HG02678 (cell line): ENCODE data around the gene IL1RAP.
"Not testable (repeated sequence)": the region's sequence is repeated elsewhere in the genome, so short reads cannot be mapped to it uniquely, and the experiment has no call there.

Source experiments
- ATAC-seq: cut with Tn5 transposase; IDR thresholded peaks from one replicate; pipeline ENCODE4 v1.9.1; 2021; ENCODE audit warnings: mild to moderate bottlenecking, moderate library complexity; ENCODE audit not compliant: unreplicated experiment

IL1RAP gene

GRCh38 chr3:190506271-190506670 lies 7.6 kb upstream of the IL1RAP start:
- no peak for ATAC-seq

- ATAC-seq: no peak
These were observed 1.2 kb upstream of the IL1RAP start for GRCh38 chr3:190512666-190513065.

- no peak for ATAC-seq
These were observed 698 bp downstream of the IL1RAP start for GRCh38 chr3:190514413-190515153.

GRCh38 chr3:190516416-190516815 lies 2.5 kb downstream of the IL1RAP start:
- no peak for ATAC-seq

GRCh38 chr3:190517687-190518086 lies 3.8 kb downstream of the IL1RAP start:
- no peak for ATAC-seq

GRCh38 chr3:190518531-190518930 lies 4.6 kb downstream of the IL1RAP start:
- not testable (repeated sequence) for ATAC-seq

- ATAC-seq: no peak
These were observed 6.0 kb downstream of the IL1RAP start for GRCh38 chr3:190519886-190520285.

GRCh38 chr3:190521998-190522397 lies 8.1 kb downstream of the IL1RAP start:
- ATAC-seq: no peak

GRCh38 chr3:190522621-190523222 lies 8.8 kb downstream of the IL1RAP start:
- ATAC-seq: no peak

GRCh38 chr3:190524942-190525341 lies 11.1 kb downstream of the IL1RAP start:
- ATAC-seq: no peak

- no peak for ATAC-seq
These were observed 11.7 kb downstream of the IL1RAP start for GRCh38 chr3:190525634-190526033.

- no peak for ATAC-seq
These were observed 13.2 kb downstream of the IL1RAP start for GRCh38 chr3:190526787-190527762.

- no peak for ATAC-seq
These were observed 14.8 kb downstream of the IL1RAP start for GRCh38 chr3:190528706-190529105.

GRCh38 chr3:190531406-190531805 lies 17.5 kb downstream of the IL1RAP start:
- ATAC-seq: no peak

- ATAC-seq: no peak
These were observed 18.9 kb downstream of the IL1RAP start for GRCh38 chr3:190532731-190533203.

GRCh38 chr3:190533511-190534281 lies 19.8 kb downstream of the IL1RAP start:
- no peak for ATAC-seq

- no peak for ATAC-seq
These were observed 20.5 kb downstream of the IL1RAP start for GRCh38 chr3:190534386-190534785.

- ATAC-seq: no peak
These were observed 21.1 kb downstream of the IL1RAP start for GRCh38 chr3:190534986-190535385.

- ATAC-seq: no peak
These were observed 23.3 kb downstream of the IL1RAP start for GRCh38 chr3:190537146-190537545.

- ATAC-seq: no peak
These were observed 24.4 kb downstream of the IL1RAP start for GRCh38 chr3:190538288-190538687.

- ATAC-seq: no peak
These were observed 25.6 kb downstream of the IL1RAP start for GRCh38 chr3:190539526-190539925.
